ENCODE results near the gene AATK. TPM values are rescaled to one million over a fixed set of nuclear protein-coding genes. Genes with fewer than 3 reads are reported as not detected.

The AATK gene
- total and polyA plus RNA-seq, 2 of the 13 experiments (the other 11 are each of a cell fraction or from before 2014, with no cell fraction given): 2.9 to 8.4 TPM

GRCh38 chr17:81142301-81143199 lies 23.5 kb downstream of the AATK start (continued):
- TF ChIP-seq UBTF (CRISPR knock-in tag; IDR thresholded peaks at IDR 0.05) (peak; percentile 52), CHD2 (IDR thresholded peaks at IDR 0.05; ENCODE audit: low read depth, low read length) (0 out of 2 replicates have a peak, but pooled peaks have one; percentile 4), E2F5 (CRISPR knock-in tag; conservative IDR thresholded peaks at IDR 0.05) (no peak), ISX (CRISPR knock-in tag; conservative IDR thresholded peaks at IDR 0.05) (no peak), ZSCAN25 (CRISPR knock-in tag; IDR thresholded peaks at IDR 0.05) (peak; percentile 57; the same call in 1 of the 2 replicates), ZFP91 (CRISPR knock-in tag; IDR thresholded peaks at IDR 0.05; ENCODE audit: borderline replicate concordance) (peak; percentile 86), POGZ (CRISPR knock-in tag; IDR thresholded peaks at IDR 0.05) (no peak), FOXO1 (CRISPR knock-in tag; IDR thresholded peaks at IDR 0.05) (0 out of 2 replicates have a peak, but pooled peaks have one; percentile 10), HCFC1 (IDR thresholded peaks at IDR 0.05; ENCODE audit: low read depth, low read length) (no peak), ZNF557 (CRISPR knock-in tag; IDR thresholded peaks at IDR 0.05) (no peak), ZBTB21 (CRISPR knock-in tag; IDR thresholded peaks at IDR 0.05) (no peak), ATF1 (CRISPR knock-in tag; IDR thresholded peaks at IDR 0.05) (no peak), KDM2A (CRISPR knock-in tag; IDR thresholded peaks at IDR 0.05; ENCODE audit: borderline replicate concordance, low read depth) (peak; percentile 90), HNRNPUL1 (IDR thresholded peaks at IDR 0.05; ENCODE audit: low read depth, low read length) (no peak), ZNF234 (CRISPR knock-in tag; conservative IDR thresholded peaks at IDR 0.05) (no peak), TARDBP (CRISPR knock-in tag; IDR thresholded peaks at IDR 0.05) (no peak), MBNL3 (CRISPR knock-in tag; conservative IDR thresholded peaks at IDR 0.05) (no peak), CBX2 (IDR thresholded peaks at IDR 0.05; ENCODE audit: low read depth, low read length) (no peak), CBX2 (CRISPR knock-in tag; IDR thresholded peaks at IDR 0.05; ENCODE audit: low read depth) (no peak), ZNF430 (CRISPR knock-in tag; IDR thresholded peaks at IDR 0.05) (0 out of 2 replicates have a peak, but pooled peaks have one; percentile 28), ZNF33B (CRISPR knock-in tag; IDR thresholded peaks at IDR 0.05) (no peak), MLLT10 (CRISPR knock-in tag; IDR thresholded peaks at IDR 0.05) (no peak), NR0B2 (CRISPR knock-in tag; IDR thresholded peaks at IDR 0.05) (no peak), NFRKB (IDR thresholded peaks at IDR 0.05) (no peak), ATF7-NPFF (CRISPR knock-in tag; IDR thresholded peaks at IDR 0.05; ENCODE audit: low read depth) (no peak), NFKBIZ (CRISPR knock-in tag; IDR thresholded peaks at IDR 0.05) (no peak)

Data from HepG2 (cell line).